ENCODE results near the gene C20orf144.

DNA sequence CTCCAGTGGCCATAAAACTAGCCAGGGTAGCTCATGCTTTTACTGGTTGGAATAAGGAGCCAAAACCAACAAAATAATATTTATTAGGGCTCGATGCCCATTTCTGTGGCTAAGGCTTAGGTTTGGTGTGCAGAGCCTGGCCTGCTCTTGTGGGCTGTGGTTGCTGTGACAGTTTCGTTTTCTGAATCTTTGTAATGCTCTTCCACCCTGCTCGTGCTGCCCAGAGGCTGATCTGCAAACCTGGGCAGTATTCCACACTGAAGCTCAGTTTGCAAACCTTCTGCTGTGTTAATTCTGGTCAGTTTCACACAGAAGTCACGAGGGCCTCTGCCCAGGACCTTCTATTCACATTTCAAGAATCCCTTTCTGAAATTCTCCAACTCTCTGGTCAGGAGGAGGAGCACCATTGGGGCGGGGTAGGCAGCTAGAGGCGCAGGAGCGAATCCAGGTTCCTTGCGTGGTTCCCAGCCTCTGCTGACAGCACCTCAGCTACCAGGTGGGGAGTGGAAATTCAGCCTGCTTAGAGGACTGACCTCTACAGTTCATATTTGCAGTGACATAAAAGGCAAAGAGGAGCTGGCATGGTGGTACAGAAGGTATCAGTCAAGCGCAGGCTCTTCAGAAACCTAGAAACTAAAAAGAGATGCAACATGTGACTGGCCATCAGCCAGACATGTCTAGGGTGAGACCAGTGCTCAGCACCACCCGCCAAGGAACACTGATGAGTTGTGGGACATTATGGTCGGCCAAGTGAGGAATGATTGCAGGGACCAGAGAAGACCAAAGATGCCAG, 14.3 kb upstream of the C20orf144 start:
- TF ChIP-seq, protein P1, sequence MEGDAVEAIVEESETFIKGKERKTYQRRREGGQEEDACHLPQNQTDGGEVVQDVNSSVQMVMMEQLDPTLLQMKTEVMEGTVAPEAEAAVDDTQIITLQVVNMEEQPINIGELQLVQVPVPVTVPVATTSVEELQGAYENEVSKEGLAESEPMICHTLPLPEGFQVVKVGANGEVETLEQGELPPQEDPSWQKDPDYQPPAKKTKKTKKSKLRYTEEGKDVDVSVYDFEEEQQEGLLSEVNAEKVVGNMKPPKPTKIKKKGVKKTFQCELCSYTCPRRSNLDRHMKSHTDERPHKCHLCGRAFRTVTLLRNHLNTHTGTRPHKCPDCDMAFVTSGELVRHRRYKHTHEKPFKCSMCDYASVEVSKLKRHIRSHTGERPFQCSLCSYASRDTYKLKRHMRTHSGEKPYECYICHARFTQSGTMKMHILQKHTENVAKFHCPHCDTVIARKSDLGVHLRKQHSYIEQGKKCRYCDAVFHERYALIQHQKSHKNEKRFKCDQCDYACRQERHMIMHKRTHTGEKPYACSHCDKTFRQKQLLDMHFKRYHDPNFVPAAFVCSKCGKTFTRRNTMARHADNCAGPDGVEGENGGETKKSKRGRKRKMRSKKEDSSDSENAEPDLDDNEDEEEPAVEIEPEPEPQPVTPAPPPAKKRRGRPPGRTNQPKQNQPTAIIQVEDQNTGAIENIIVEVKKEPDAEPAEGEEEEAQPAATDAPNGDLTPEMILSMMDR (IDR thresholded peaks at IDR 0.05): no peak
- no peak for TF ChIP-seq POLR2A (IDR thresholded peaks at IDR 0.05)
